Skin epidermis (tissue), 12 donors: ENCODE measurements around the gene METTL6.
"Not testable (repeated sequence)": the region's sequence is repeated elsewhere in the genome, so short reads cannot be mapped to it uniquely, and the experiment has no call there.

Experiments
- H3K27ac ChIP-seq, 21 experiments: fragments of 200-600 bp; sonication (generic) in 11 of 21; one replicate each; pipeline ENCODE4 v1.5.0; 2020; ENCODE audit warnings: mild to moderate bottlenecking in 3 of 21, inconsistent platforms in 2 of 21, moderate library complexity in 2 of 21
- H3K4me3 ChIP-seq, 7 experiments: fragments of 200-600 bp; sonication (generic) in 2 of 7; one replicate each; pipeline ENCODE4 v1.5.0; 2020; ENCODE audit warnings: inconsistent platforms in 2 of 7, mild to moderate bottlenecking in 2 of 7, moderate library complexity in 1 of 7

Gene METTL6

DNA sequence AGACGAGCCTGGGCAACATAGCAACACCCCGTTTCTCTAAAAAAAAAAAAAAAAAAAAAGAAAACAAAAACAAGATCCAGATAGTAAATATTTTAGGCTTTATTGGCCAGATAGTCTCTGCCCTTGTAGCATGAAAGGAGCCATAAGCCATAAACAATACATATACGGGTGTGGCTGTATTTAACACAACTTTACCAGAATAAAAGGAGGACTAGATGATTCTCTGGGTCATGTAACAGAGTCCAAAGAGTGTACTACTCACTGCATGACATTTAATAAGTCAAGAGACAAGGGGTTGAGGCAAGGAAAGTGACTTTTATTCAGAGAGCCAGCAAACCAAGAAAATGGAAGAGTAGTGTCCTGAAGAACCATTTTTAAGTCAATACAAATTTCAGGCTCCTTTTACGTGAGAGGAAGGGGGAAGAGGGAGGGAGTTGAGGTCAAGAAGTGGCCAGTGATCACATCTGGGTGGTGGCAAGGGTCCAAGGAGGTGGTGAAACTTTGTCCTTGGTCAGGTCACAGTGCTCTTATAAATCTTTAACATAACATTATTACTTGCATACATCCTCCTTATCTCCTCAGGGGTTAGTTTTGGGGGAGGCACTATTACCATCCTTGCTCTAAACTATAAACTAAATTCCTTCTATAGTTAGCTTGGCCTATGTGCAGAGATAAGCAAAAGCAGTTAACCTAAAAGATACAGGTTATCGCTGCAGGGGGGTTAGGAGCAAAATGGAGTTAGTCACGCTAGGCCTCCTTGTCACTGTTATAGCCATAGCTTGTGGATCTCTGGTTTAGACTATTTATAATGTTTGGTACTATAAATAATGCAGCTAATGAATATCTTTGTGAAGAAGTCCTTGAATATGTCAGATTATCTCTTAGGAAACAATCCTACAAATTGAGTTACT lies 46.1 kb downstream of the METTL6 start:
- no peak overlapping the region for H3K4me3 ChIP-seq
- no peak overlapping the region for H3K27ac ChIP-seq

- peak overlapping the region in 9 of 21 experiments; percentile 18 to 74 (median 60) for H3K27ac ChIP-seq
- H3K4me3 ChIP-seq: no peak overlapping the region
These were observed 49.2 kb downstream of the METTL6 start for GRCh38 chr3:15377961-15378791.

- no peak overlapping the region for H3K4me3 ChIP-seq
- no peak overlapping the region for H3K27ac ChIP-seq
These were observed 51.8 kb downstream of the METTL6 start for GRCh38 chr3:15375461-15376000.

- no peak overlapping the region for H3K4me3 ChIP-seq
- no peak overlapping the region for H3K27ac ChIP-seq
These were observed 54.4 kb downstream of the METTL6 start for GRCh38 chr3:15372918-15373317.

- Histone ChIP-seq H3K4me3 (no peak overlapping the region), H3K27ac (peak overlapping the region in 1 of 21 experiments; percentile 35)
These were observed 58.7 kb downstream of the METTL6 start for GRCh38 chr3:15368561-15369135.

GRCh38 chr3:15367059-15367458 lies 60.3 kb downstream of the METTL6 start:
- Histone ChIP-seq H3K4me3 (no peak overlapping the region), H3K27ac (no peak overlapping the region)

DNA sequence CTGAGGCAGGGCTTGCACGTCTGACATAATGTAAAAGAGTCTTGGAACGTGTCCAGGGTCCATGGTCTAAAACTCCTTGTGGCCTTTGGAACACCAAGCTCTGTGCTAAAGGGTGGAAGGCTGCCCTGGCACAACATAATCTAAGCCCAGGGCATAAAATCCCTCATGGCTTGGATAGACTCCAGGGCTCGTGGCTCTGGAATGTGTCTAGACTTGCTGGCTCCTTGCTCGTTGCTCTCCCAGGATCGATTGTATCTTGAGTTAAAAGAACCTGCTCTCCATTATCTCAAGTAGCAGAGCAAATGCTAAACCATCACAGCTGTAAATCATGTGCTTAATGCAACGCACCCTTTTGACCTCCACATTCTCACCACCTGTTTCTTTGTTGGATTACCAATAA lies 63.3 kb downstream of the METTL6 start:
- not testable (repeated sequence) for H3K4me3 ChIP-seq, H3K27ac ChIP-seq

- Histone ChIP-seq H3K4me3 (no peak overlapping the region), H3K27ac (peak overlapping the region in 18 of 21 experiments; percentile 20 to 78 (median 54))
These were observed 65.7 kb downstream of the METTL6 start for GRCh38 chr3:15361494-15362214.

GRCh38 chr3:15360788-15361493 lies 66.4 kb downstream of the METTL6 start:
- Histone ChIP-seq H3K4me3 (no peak overlapping the region), H3K27ac (peak overlapping the region in 13 of 21 experiments; percentile 12 to 78 (median 45))
